IgD-negative memory B cell (primary cell): ENCODE results near the gene DNM3. TPM values are rescaled to one million over a fixed set of nuclear protein-coding genes. Genes with fewer than 3 reads are reported as not detected.
A peak's percentile ranks its signal among the peaks of the same experiment; 100 is the strongest.

Source experiments
- H3K27ac Mint-ChIP-seq, 3 donors: one replicate each; pipeline ENCODE4 v1.8.0; 2020 to 2022; ENCODE audit warnings: mild to moderate bottlenecking in 3 of 3, mixed read lengths in 3 of 3, moderate library complexity in 1 of 3
- H3K27me3 Mint-ChIP-seq: one replicate; pipeline ENCODE4 v1.8.0; 2021; ENCODE audit warnings: mixed read lengths
- H3K36me3 Mint-ChIP-seq: one replicate; pipeline ENCODE4 v1.8.0; 2020; ENCODE audit warnings: mild to moderate bottlenecking, mixed read lengths
- H3K4me1 Mint-ChIP-seq, 3 donors: one replicate each; pipeline ENCODE4 v1.8.0; 2020 to 2022; ENCODE audit warnings: mixed read lengths in 3 of 3, mild to moderate bottlenecking in 1 of 3
- H3K4me3 Mint-ChIP-seq, 4 donors: one replicate each; pipeline ENCODE4 v1.8.0; 2020 to 2022; ENCODE audit warnings: mild to moderate bottlenecking in 4 of 4, mixed read lengths in 4 of 4, moderate library complexity in 3 of 4
- H3K9me3 Mint-ChIP-seq, 3 donors: one replicate each; pipeline ENCODE4 v1.8.0; 2020 to 2021; ENCODE audit warnings: mixed read lengths in 3 of 3, mild to moderate bottlenecking in 1 of 3
- polyA plus RNA-seq: library from polyadenylated mRNA; unstranded; fragments of 300-500 nt; fragmentation: Illumina TruSeq; gene quantifications from one replicate; pipeline ENCODE4 v1.2.3, GENCODE V29; 2021

DNM3 gene
- polyA plus RNA-seq, 1 donor from 2014 or later = 0.39 TPM

DNA sequence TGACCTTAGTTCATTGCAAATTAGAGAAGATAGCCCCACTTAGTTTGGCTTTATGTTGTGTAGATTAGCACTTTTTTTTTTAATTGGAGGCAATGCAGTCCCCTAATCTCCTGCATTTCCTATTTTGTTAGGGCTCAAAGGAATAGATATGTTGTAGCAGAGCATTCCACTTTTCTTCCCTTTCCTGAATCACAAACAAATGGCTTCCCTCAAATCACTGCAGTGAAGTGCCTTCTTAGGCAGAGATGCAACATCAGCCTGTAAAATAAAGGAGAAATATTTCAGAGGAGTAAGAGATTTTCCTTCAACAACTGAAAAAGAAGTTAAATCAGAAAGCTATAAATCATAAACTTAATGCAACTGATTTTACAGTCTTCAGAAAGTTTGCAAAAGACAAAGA lies 307.4 kb downstream of the DNM3 start:
- H3K4me3 Mint-ChIP-seq = no peak overlapping the region
- H3K9me3 Mint-ChIP-seq = no peaks in the 10 kb centered on the region
- H3K27ac Mint-ChIP-seq = no peak overlapping the region
- H3K36me3 Mint-ChIP-seq = no peaks in the 10 kb centered on the region
- H3K4me1 Mint-ChIP-seq = peaks cover 3 to 12% (median 8%) of the 10 kb centered on the region in 3 donors
- H3K27me3 Mint-ChIP-seq = no peaks in the 10 kb centered on the region

- H3K4me3 Mint-ChIP-seq = no peak overlapping the region
- H3K27me3 Mint-ChIP-seq = no peaks in the 10 kb centered on the region
- H3K27ac Mint-ChIP-seq = no peak overlapping the region
- no peaks in the 10 kb centered on the region for H3K9me3 Mint-ChIP-seq
- no peaks in the 10 kb centered on the region for H3K36me3 Mint-ChIP-seq
- H3K4me1 Mint-ChIP-seq = peaks cover 4 to 14% (median 9%) of the 10 kb centered on the region in 3 donors
These were observed 308.0 kb downstream of the DNM3 start for GRCh38 chr1:172149346-172149745.

DNA sequence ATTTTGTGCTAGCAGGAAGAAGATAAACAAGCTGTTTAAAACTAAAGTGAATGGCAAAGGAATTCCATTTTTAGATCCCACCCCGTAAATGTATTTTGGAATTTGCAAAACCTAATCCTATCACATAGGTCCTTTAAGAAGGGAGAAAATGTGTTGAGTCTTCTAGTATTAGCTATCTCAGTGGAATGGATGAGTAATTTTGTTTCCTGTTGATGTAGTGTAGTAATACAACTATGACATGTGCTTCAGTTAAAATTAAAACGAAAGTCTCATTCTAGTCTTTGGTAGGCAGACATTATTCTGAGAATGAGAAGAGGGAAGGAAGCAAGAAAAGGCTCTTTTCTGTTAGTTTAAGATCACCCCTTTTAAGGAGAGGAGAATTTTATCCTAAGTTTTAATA lies 313.3 kb downstream of the DNM3 start:
- Mint-ChIP-seq H3K4me1 (peaks cover 7 to 11% (median 10%) of the 10 kb centered on the region in 3 donors), H3K9me3 (peaks cover 0 to 3% (median 0%) of the 10 kb centered on the region in 3 donors), H3K27ac (peak overlapping the region in 2 of 3 donors; percentile 21 to 85), H3K4me3 (peak overlapping the region in 2 of 4 donors; percentile 39 to 72), H3K36me3 (peaks cover 3% of the 10 kb centered on the region), H3K27me3 (no peaks in the 10 kb centered on the region)

- H3K4me1 Mint-ChIP-seq = peaks cover 7 to 11% (median 10%) of the 10 kb centered on the region in 3 donors
- peaks cover 0 to 3% (median 0%) of the 10 kb centered on the region in 3 donors for H3K9me3 Mint-ChIP-seq
- H3K36me3 Mint-ChIP-seq = peaks cover 3% of the 10 kb centered on the region
- H3K4me3 Mint-ChIP-seq = no peak overlapping the region
- H3K27ac Mint-ChIP-seq = no peak overlapping the region
- no peaks in the 10 kb centered on the region for H3K27me3 Mint-ChIP-seq
These were observed 314.5 kb downstream of the DNM3 start for GRCh38 chr1:172155766-172156165.

GRCh38 chr1:172162236-172162635 lies 320.9 kb downstream of the DNM3 start:
- Mint-ChIP-seq H3K27me3 (no peaks in the 10 kb centered on the region), H3K9me3 (peaks cover 0 to 3% (median 0%) of the 10 kb centered on the region in 3 donors)

DNA sequence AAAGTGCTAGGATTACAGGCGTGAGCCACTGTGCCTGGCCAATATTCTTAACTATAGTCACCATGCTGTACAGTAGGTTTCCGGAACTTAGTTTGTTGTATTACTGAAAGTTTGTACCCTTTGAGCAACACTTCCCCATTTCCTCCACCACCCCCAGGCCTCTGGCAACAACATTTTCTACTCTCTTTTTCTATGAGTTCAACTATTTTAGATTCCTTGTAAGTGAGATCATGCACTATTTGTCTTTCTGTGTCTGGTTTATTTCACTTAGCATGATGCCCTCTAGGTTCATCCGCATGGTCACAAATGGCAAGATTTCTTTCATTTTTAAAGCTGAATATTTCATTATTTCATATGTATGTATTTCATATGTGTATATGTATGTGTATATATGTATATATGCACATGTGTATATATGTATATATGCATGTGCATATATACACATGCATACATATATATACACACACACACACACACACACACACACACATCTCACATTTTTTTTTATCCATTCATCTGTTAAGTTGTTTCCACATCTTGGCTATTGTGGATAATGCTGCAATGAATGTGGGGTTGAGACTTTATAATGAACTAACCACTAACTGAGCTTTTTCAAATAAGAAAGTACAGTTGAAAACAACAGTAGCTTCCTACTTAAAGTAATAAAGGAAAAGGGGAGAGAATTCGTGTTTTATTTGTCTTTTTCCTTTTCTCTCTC lies 322.4 kb downstream of the DNM3 start:
- H3K27me3 Mint-ChIP-seq = no peaks in the 10 kb centered on the region
- H3K4me3 Mint-ChIP-seq = no peak overlapping the region
- H3K27ac Mint-ChIP-seq = no peak overlapping the region
- peaks cover 0 to 8% (median 3%) of the 10 kb centered on the region in 3 donors for H3K4me1 Mint-ChIP-seq
- no peaks in the 10 kb centered on the region for H3K9me3 Mint-ChIP-seq
- H3K36me3 Mint-ChIP-seq = no peaks in the 10 kb centered on the region

More at GRCh38 chr1:172162236-172162635, 320.9 kb downstream of the DNM3 start:
- no peak overlapping the region for H3K27ac Mint-ChIP-seq
- H3K4me1 Mint-ChIP-seq = peaks cover 0 to 9% (median 3%) of the 10 kb centered on the region in 3 donors
- peaks cover 3% of the 10 kb centered on the region for H3K36me3 Mint-ChIP-seq
- H3K4me3 Mint-ChIP-seq = no peak overlapping the region

GRCh38 chr1:172165403-172165802 lies 324.1 kb downstream of the DNM3 start:
- no peak overlapping the region for H3K27ac Mint-ChIP-seq
- no peak overlapping the region for H3K4me3 Mint-ChIP-seq
- H3K9me3 Mint-ChIP-seq = no peaks in the 10 kb centered on the region

GRCh38 chr1:172167796-172168596 lies 326.7 kb downstream of the DNM3 start:
- peaks cover under 1% of the 10 kb centered on the region for H3K27me3 Mint-ChIP-seq
- peaks cover 0 to 8% (median 5%) of the 10 kb centered on the region in 3 donors for H3K4me1 Mint-ChIP-seq
- no peak overlapping the region for H3K27ac Mint-ChIP-seq
- no peaks in the 10 kb centered on the region for H3K9me3 Mint-ChIP-seq
- H3K4me3 Mint-ChIP-seq = no peak overlapping the region
- no peaks in the 10 kb centered on the region for H3K36me3 Mint-ChIP-seq

More at GRCh38 chr1:172165403-172165802, 324.1 kb downstream of the DNM3 start:
- Mint-ChIP-seq H3K4me1 (peaks cover 0 to 8% (median 3%) of the 10 kb centered on the region in 3 donors), H3K27me3 (no peaks in the 10 kb centered on the region), H3K36me3 (no peaks in the 10 kb centered on the region)

DNA sequence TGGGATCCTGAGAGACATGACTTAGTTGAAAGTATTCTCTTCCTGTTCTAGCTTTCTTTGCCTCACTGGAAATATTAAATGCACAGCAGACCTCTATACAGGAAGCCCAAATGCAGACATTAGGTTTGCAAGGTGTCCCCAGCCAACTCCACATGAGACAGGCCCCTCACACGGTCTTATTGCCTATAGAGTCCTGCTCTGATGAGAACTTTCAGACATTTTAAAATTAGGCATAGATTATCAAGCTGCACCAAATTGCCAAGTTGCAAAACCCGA lies 327.2 kb downstream of the DNM3 start:
- H3K27me3 Mint-ChIP-seq = peaks cover 1% of the 10 kb centered on the region
- H3K36me3 Mint-ChIP-seq = no peaks in the 10 kb centered on the region
- H3K4me3 Mint-ChIP-seq = no peak overlapping the region
- H3K4me1 Mint-ChIP-seq = peaks cover 0 to 8% (median 6%) of the 10 kb centered on the region in 3 donors
- no peak overlapping the region for H3K27ac Mint-ChIP-seq
- H3K9me3 Mint-ChIP-seq = no peaks in the 10 kb centered on the region

GRCh38 chr1:172169836-172170235 lies 328.5 kb downstream of the DNM3 start:
- H3K27ac Mint-ChIP-seq = no peak overlapping the region
- H3K27me3 Mint-ChIP-seq = peaks cover 1% of the 10 kb centered on the region
- no peaks in the 10 kb centered on the region for H3K9me3 Mint-ChIP-seq
- peaks cover 0 to 5% (median 2%) of the 10 kb centered on the region in 3 donors for H3K4me1 Mint-ChIP-seq
- no peaks in the 10 kb centered on the region for H3K36me3 Mint-ChIP-seq
- no peak overlapping the region for H3K4me3 Mint-ChIP-seq

GRCh38 chr1:172172352-172172831 lies 331.1 kb downstream of the DNM3 start:
- Mint-ChIP-seq H3K4me3 (no peak overlapping the region), H3K36me3 (no peaks in the 10 kb centered on the region), H3K27me3 (peaks cover 1% of the 10 kb centered on the region), H3K9me3 (no peaks in the 10 kb centered on the region), H3K4me1 (peaks cover 0 to 4% (median 2%) of the 10 kb centered on the region in 3 donors), H3K27ac (no peak overlapping the region)

DNA sequence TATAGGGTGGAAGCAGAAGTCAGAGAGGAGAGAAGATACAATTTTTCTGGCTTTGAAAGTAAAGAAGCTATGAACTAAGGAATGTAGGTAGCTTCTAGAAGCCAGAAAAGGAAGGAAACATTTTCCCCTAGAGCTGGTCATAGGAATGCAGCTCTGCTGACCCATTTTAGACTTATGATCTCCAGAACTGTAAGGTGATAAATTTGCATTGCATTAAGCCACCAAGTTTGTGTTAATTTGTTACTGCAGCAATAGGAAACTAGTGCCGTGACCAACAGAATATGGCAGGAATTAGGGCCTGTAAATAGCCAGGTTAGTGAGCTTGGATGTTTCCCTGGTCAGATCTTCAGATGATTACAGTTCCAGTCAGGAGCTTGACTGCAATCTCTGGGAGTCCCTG lies 334.9 kb downstream of the DNM3 start:
- H3K27ac Mint-ChIP-seq = no peak overlapping the region
- H3K9me3 Mint-ChIP-seq = peaks cover 0 to 2% (median 0%) of the 10 kb centered on the region in 3 donors
- peaks cover 17 to 22% (median 20%) of the 10 kb centered on the region in 3 donors for H3K4me1 Mint-ChIP-seq
- no peak overlapping the region for H3K4me3 Mint-ChIP-seq
- H3K27me3 Mint-ChIP-seq = peaks cover 1% of the 10 kb centered on the region
- H3K36me3 Mint-ChIP-seq = no peaks in the 10 kb centered on the region

- Mint-ChIP-seq H3K4me3 (no peak overlapping the region), H3K27ac (peak overlapping the region in 1 of 3 donors; percentile 25), H3K9me3 (peaks cover 0 to 2% (median 0%) of the 10 kb centered on the region in 3 donors), H3K36me3 (no peaks in the 10 kb centered on the region), H3K27me3 (peaks cover 1% of the 10 kb centered on the region), H3K4me1 (peaks cover 33 to 34% (median 34%) of the 10 kb centered on the region in 3 donors)
These were observed 336.6 kb downstream of the DNM3 start for GRCh38 chr1:172177849-172178248.

GRCh38 chr1:172178886-172179285 lies 337.6 kb downstream of the DNM3 start:
- Mint-ChIP-seq H3K4me1 (peaks cover 33 to 38% (median 38%) of the 10 kb centered on the region in 3 donors), H3K36me3 (no peaks in the 10 kb centered on the region), H3K27me3 (no peaks in the 10 kb centered on the region), H3K27ac (peak overlapping the region in 1 of 3 donors; percentile 25), H3K9me3 (peaks cover 0 to 2% (median 0%) of the 10 kb centered on the region in 3 donors), H3K4me3 (no peak overlapping the region)

GRCh38 chr1:172179918-172180317 lies 338.6 kb downstream of the DNM3 start:
- Mint-ChIP-seq H3K36me3 (peaks cover 2% of the 10 kb centered on the region), H3K27ac (peak overlapping the region; percentile 43 to 99 (median 98)), H3K4me3 (peak overlapping the region in 3 of 4 donors; percentile 19 to 76 (median 47)), H3K9me3 (peaks cover 0 to 4% (median 0%) of the 10 kb centered on the region in 3 donors), H3K4me1 (peaks cover 43 to 47% (median 47%) of the 10 kb centered on the region in 3 donors), H3K27me3 (no peaks in the 10 kb centered on the region)
